AG04449 (cell line): ENCODE results near the gene GPHB5.

Experiments used
- CTCF ChIA-PET: fragments of 350-600 bp; formaldehyde crosslinking; extraction: SDS; loops from one replicate; lab custom pipeline; 2021; ENCODE audit warnings: antibody characterized with exemption; lab: Yijun Ruan, JAX
- POLR2A ChIA-PET: fragments of 400-600, 350-600 bp; formaldehyde crosslinking; extraction: SDS; loops from one replicate; lab custom pipeline; 2020; ENCODE audit warnings: antibody characterized with exemption, inconsistent platforms; lab: Yijun Ruan, JAX
- DNase-seq: peaks from one replicate; pipeline ENCODE4 v3.0.0-alpha.2; 2010; ENCODE audit warnings: low read depth, low spot score
- H3K4me3 ChIP-seq: 2 replicates; pipeline ENCODE4 v1.5.1; 2011; ENCODE audit warnings: low read depth, mild to moderate bottlenecking, control low read depth, low read length
- CTCF ChIP-seq: IDR thresholded peaks from one replicate; pipeline ENCODE4 v1.5.1; 2011; ENCODE audit warnings: mild to moderate bottlenecking, moderate library complexity, low read length, control low read depth, inconsistent platforms; ENCODE audit not compliant: insufficient read depth; ENCODE audit errors: missing control alignments

Gene GPHB5

GRCh38 chr14:63276492-63277342 is 42.0 kb downstream of the GPHB5 start:
- no peak overlapping the region for H3K4me3 ChIP-seq
- peak; percentile 55 for TF ChIP-seq CTCF
- peak; percentile 10 for DNase-seq
- ChIA-PET POLR2A (no interaction called here), CTCF (interaction anchor here (0.6 to 11.6 kb wide), 28 partner anchors 8 to 1150 kb away, joined by 3 to 166 read pairs (median 4); partner anchors contain the start of gene RHOJ)

- POLR2A ChIA-PET: no interaction called here
- no peak for TF ChIP-seq CTCF
- CTCF ChIA-PET: interaction anchor here (0.7 to 11.6 kb wide), 9 partner anchors 9 to 1112 kb away, joined by 3 to 166 read pairs (median 7); no protein-coding TSS in a partner anchor
- H3K4me3 ChIP-seq: no peak overlapping the region
- no peak for DNase-seq
Measured at GRCh38 chr14:63276016-63276415, 42.7 kb downstream of the GPHB5 start.

GRCh38 chr14:63275611-63276010 is 43.1 kb downstream of the GPHB5 start:
- H3K4me3 ChIP-seq: no peak overlapping the region
- ChIA-PET POLR2A (no interaction called here), CTCF (interaction anchor here (0.9 to 11.6 kb wide), 7 partner anchors 13 to 1112 kb away, joined by 4 to 166 read pairs (median 16); no protein-coding TSS in a partner anchor)
- no peak for TF ChIP-seq CTCF
- DNase-seq: no peak

- no peak for DNase-seq
- POLR2A ChIA-PET: no interaction called here
- TF ChIP-seq CTCF: no peak
- CTCF ChIA-PET: interaction anchor here (0.9 to 11.6 kb wide), 7 partner anchors 9 to 1111 kb away, joined by 3 to 166 read pairs (median 4); no protein-coding TSS in a partner anchor
- H3K4me3 ChIP-seq: no peak overlapping the region
Measured at GRCh38 chr14:63273717-63274655, 44.7 kb downstream of the GPHB5 start.

GRCh38 chr14:63273129-63273528 is 45.6 kb downstream of the GPHB5 start:
- ChIA-PET CTCF (interaction anchor here (1.1 to 6.2 kb wide), 6 partner anchors 99 to 1107 kb away, joined by 3 to 64 read pairs (median 4); no protein-coding TSS in a partner anchor), POLR2A (no interaction called here)
- no peak overlapping the region for H3K4me3 ChIP-seq
- no peak for TF ChIP-seq CTCF
- DNase-seq: no peak
